ENCODE measurements around the gene SLC2A10. TPM values are rescaled to one million over a fixed set of nuclear protein-coding genes. Genes with fewer than 3 reads are reported as not detected.

SLC2A10 gene
- total RNA-seq, 2 donors from 2014 or later, result 0.64 to 1.5 TPM

DNA sequence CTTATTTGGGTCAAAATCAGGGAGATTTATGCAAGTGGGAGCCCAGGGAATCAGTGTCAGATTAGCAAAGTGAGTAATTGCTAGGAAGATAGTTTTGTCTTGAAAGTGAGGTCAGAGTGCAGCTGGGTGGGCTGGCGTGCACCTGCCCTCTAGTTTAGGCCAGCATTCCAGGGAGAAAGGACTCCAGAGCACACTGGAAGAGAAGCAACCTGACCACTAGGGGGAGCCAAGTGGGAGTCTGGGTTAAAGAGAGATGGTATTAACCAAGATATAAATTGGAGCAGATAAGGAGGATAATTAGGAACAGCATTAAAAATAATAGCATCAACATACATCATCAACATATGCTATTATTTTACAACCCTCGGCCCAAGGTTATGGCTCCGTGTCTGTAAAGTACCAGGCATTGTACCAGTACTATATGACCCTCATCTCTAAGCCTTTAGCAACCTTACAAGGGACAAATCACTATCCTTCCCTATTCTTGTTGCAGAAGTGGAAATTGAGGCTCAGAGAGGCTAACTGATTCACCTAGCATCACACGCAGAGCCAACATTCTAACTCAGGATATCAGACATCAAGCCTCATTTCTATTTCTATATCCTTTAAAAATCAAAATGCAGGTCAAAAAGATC lies 57.8 kb downstream of the SLC2A10 start:
- H3K27ac Mint-ChIP-seq, result no peak overlapping the region
- H3K27me3 Mint-ChIP-seq, result peaks cover 14 to 38% of the 10 kb centered on the region in 2 donors
- no peaks in the 10 kb centered on the region for H3K36me3 Mint-ChIP-seq
- no peaks in the 10 kb centered on the region for H3K9me3 Mint-ChIP-seq
- no peaks in the 10 kb centered on the region for H3K4me1 Mint-ChIP-seq (ENCODE audit: low read depth in 2 of 2)
- ATAC-seq (no peak), DNase-seq (ENCODE audit: low spot score) (no peak)
- no peak overlapping the region for H3K4me3 Mint-ChIP-seq

DNA sequence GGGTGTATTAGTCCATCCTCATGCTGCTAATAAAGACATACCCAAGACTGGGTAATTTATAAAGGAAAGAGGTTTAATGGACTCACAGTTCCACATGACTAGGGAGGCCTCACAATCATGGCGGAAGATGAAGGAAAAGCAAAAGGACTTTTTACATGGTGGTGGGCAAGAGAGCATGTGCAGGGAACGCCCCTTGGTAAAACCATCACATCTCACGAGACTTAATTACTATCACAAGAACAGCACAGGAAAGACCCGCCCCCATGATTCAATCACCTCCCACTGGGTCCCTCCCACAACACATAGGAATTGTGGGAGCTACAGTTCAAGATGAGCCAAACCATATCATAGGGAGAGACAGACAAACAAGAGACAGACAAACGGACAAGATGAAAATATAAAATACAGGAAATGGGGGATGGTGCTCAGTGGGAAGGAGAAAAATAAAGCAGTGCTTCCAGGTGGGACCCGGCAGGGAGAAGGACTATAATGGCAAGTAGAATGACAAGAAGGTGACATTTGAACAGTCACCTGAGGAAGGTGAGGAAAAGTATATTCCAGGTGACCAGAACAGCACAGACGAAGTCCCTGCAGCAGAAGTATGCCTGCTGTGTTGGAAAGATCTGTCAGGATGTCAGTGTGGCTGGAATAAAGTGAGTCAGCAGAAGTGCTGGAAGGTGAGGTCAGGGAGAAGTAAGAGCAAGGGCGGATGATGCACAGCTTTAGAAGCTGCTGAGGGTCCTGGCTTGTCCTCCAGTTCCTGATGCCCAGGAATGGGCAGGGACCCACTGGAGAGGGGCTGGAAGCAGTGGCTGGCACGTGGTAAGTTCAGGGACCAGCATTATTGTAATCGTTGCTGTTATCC lies 61.1 kb downstream of the SLC2A10 start:
- H3K4me3 Mint-ChIP-seq, result no peak overlapping the region
- peaks cover 22 to 49% of the 10 kb centered on the region in 2 donors for H3K27me3 Mint-ChIP-seq
- H3K9me3 Mint-ChIP-seq, result no peaks in the 10 kb centered on the region
- ATAC-seq (no peak), DNase-seq (ENCODE audit: low spot score) (no peak)
- no peaks in the 10 kb centered on the region for H3K36me3 Mint-ChIP-seq
- no peaks in the 10 kb centered on the region for H3K4me1 Mint-ChIP-seq (ENCODE audit: low read depth in 2 of 2)
- no peak overlapping the region for H3K27ac Mint-ChIP-seq

DNA sequence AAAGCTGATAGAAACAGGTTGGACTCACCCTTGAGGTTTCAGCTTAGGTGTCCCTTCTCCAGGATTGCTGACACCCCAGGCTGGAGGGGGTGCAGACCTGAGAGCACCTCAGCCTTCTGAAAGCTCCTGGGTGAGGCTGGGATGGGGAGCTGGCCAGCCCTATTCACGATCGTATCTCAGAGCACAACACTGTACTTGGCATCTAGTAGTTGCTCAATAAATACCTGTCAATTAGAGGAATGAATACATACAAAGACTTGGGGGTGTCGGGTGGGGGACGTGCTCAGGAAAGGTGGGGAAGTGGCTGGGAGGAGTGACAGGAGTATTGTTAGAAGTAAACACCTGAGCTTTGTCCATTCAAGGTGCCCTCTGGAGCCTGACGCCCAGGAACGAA lies 61.7 kb downstream of the SLC2A10 start:
- ATAC-seq (no peak), DNase-seq (ENCODE audit: low spot score) (no peak)
- Mint-ChIP-seq H3K27ac (no peak overlapping the region), H3K4me3 (no peak overlapping the region), H3K4me1 (ENCODE audit: low read depth in 2 of 2) (no peaks in the 10 kb centered on the region), H3K9me3 (no peaks in the 10 kb centered on the region), H3K27me3 (peaks cover 26 to 49% of the 10 kb centered on the region in 2 donors), H3K36me3 (no peaks in the 10 kb centered on the region)

DNA sequence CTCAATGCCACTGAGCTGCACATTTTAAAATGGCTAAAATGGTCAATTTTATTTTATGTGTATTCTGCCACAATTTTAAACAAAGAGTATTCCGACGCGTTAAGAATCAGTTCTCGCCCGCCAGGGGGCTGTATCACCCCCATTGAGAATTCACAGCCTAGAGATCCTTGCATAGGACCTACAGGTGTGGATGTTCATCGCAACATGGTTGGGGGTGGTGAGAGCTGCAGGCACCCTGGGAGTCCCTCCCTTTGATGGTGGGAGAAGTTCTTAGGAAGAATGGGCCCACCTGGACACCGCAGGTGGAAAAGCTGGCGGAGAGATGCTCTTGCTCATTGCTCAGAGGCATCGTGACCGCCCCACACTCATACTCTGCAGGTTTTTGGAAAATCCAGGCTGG lies 63.5 kb downstream of the SLC2A10 start:
- no peaks in the 10 kb centered on the region for H3K4me1 Mint-ChIP-seq (ENCODE audit: low read depth in 2 of 2)
- H3K9me3 Mint-ChIP-seq, result no peaks in the 10 kb centered on the region
- H3K27ac Mint-ChIP-seq, result no peak overlapping the region
- ATAC-seq (no peak), DNase-seq (ENCODE audit: low spot score) (no peak)
- H3K4me3 Mint-ChIP-seq, result no peak overlapping the region
- H3K36me3 Mint-ChIP-seq, result no peaks in the 10 kb centered on the region
- H3K27me3 Mint-ChIP-seq, result peaks cover 30 to 57% of the 10 kb centered on the region in 2 donors

DNA sequence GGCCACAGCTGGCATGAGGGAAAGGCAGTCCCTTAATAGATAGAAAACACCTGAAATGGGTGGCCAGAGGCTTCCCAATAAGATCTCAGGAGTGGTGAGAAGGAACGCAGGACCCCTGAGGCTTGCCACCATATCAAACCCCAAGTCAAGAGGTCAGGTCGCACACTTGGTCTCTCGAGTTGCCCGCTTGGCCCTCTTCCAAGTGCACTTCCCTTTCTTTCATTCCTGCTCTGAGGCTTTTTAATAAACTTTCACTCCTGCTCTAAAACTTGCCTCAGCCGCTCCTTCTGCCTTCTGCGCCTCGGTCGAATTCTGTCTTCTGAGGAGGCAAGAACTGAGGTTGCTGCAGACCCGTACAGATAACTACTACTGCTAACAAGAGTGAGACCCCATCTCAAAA lies 64.2 kb downstream of the SLC2A10 start:
- DNase-seq (ENCODE audit: low spot score) (no peak), ATAC-seq (no peak)
- peaks cover 30 to 54% of the 10 kb centered on the region in 2 donors for H3K27me3 Mint-ChIP-seq
- H3K9me3 Mint-ChIP-seq, result no peaks in the 10 kb centered on the region
- H3K4me1 Mint-ChIP-seq (ENCODE audit: low read depth in 2 of 2), result no peaks in the 10 kb centered on the region
- H3K27ac Mint-ChIP-seq, result no peak overlapping the region
- H3K4me3 Mint-ChIP-seq, result no peak overlapping the region
- H3K36me3 Mint-ChIP-seq, result no peaks in the 10 kb centered on the region

DNA sequence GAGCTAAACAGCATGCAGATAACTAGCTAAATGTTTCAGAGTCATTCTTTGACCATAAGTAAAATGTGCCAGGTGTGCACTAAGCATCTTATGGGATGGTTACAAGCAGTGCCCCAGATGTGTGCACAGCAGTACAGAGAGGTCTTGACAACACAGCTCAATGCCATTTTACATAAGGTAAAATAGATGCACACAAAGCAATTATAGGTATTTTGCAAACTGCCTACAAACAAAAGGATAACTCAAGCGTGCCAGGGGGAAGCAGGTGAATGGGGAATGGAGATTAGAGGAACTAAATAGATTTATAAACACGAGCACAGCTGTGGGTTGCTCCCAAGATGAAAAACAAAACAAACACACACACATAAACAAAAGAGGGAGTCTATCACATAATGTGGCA lies 64.8 kb downstream of the SLC2A10 start:
- no peak for DNase-seq (ENCODE audit: low spot score)

DNA sequence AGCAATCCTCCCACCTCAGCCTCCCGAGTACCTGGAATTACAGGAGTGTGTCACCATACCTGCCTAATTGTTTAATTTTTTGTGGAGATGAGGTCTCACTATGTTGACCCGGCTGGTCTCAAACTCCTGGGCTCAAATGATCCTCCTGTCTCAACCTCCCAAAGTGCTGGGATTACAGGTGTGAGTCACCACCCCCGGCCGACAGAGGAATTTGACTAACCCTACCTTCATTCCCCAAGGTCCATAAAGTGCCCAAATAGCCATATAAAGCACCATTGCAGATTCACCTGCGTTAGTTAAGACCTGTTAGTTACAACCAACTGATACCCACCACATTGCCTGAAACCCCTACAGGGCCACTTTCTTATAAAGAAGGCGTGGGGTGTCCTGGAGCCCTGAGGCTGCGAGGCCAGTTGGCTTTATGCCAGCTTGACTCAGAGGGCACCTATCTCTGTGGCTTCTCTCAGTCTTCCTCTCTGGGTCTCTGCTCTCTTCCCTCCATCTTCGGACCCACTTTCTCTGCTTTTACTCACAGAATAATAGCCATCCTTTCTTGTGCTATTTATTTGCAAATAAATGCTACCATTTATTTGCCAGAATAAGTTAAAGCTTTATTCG lies 65.6 kb downstream of the SLC2A10 start:
- no peak for ATAC-seq
- Mint-ChIP-seq H3K4me1 (ENCODE audit: low read depth in 2 of 2) (no peaks in the 10 kb centered on the region), H3K9me3 (no peaks in the 10 kb centered on the region), H3K4me3 (no peak overlapping the region), H3K27ac (no peak overlapping the region), H3K27me3 (peaks cover 32 to 53% of the 10 kb centered on the region in 2 donors), H3K36me3 (no peaks in the 10 kb centered on the region)
- DNase-seq (ENCODE audit: low spot score), result no peak

More for the DNA sequence above, 64.8 kb downstream of the SLC2A10 start:
- H3K4me1 Mint-ChIP-seq (ENCODE audit: low read depth in 2 of 2), result no peaks in the 10 kb centered on the region
- no peaks in the 10 kb centered on the region for H3K36me3 Mint-ChIP-seq
- no peak overlapping the region for H3K4me3 Mint-ChIP-seq
- no peaks in the 10 kb centered on the region for H3K9me3 Mint-ChIP-seq
- no peak for ATAC-seq
- peaks cover 32 to 50% of the 10 kb centered on the region in 2 donors for H3K27me3 Mint-ChIP-seq
- H3K27ac Mint-ChIP-seq, result no peak overlapping the region

DNA sequence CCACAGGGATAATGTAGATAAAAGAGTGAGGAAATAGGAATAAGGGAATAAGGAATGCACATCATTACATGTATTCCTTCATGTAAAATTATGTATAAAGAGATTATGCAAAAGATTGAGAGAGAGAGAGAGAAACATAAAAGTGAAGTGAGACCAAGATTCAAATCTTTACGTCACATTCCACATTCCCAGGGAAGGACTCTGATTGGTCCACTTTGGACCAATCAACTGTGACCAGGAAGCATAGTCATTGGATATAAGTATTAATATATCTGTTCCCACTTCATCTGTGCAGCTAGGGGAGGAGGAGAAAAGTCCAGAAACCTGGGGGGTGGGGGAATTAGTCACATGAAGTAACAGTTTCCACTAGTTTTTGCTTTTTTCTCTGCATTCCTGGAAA lies 66.4 kb downstream of the SLC2A10 start:
- H3K27me3 Mint-ChIP-seq, result peaks cover 26 to 53% of the 10 kb centered on the region in 2 donors
- H3K9me3 Mint-ChIP-seq, result no peaks in the 10 kb centered on the region
- H3K36me3 Mint-ChIP-seq, result no peaks in the 10 kb centered on the region
- DNase-seq (ENCODE audit: low spot score), result no peak
- H3K4me1 Mint-ChIP-seq (ENCODE audit: low read depth in 2 of 2), result no peaks in the 10 kb centered on the region
- H3K27ac Mint-ChIP-seq, result no peak overlapping the region
- ATAC-seq, result no peak
- H3K4me3 Mint-ChIP-seq, result no peak overlapping the region

DNA sequence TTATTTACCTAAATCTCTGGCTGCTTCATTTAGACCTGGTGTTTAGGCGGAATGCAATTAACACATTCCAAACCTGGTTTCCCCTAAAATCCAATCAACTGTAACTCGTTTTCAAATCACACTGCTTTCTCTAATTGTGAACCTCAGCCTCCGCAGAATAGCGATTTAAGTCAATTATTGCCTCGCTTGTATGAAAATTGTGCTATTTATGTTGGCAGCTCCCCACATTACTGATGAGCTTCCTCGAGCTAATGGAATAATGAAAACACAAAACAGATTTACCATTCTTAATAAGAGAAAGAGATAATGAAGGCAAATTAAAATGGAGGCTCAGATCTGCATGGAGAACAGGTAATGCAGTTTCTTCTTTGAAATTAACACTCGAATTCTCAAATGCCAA lies 67.9 kb downstream of the SLC2A10 start:
- H3K4me1 Mint-ChIP-seq (ENCODE audit: low read depth in 2 of 2), result no peaks in the 10 kb centered on the region
- no peak overlapping the region for H3K27ac Mint-ChIP-seq
- no peaks in the 10 kb centered on the region for H3K9me3 Mint-ChIP-seq
- H3K36me3 Mint-ChIP-seq, result no peaks in the 10 kb centered on the region
- ATAC-seq, result no peak
- no peak for DNase-seq (ENCODE audit: low spot score)
- no peak overlapping the region for H3K4me3 Mint-ChIP-seq
- H3K27me3 Mint-ChIP-seq, result peaks cover 26 to 51% of the 10 kb centered on the region in 2 donors

DNA sequence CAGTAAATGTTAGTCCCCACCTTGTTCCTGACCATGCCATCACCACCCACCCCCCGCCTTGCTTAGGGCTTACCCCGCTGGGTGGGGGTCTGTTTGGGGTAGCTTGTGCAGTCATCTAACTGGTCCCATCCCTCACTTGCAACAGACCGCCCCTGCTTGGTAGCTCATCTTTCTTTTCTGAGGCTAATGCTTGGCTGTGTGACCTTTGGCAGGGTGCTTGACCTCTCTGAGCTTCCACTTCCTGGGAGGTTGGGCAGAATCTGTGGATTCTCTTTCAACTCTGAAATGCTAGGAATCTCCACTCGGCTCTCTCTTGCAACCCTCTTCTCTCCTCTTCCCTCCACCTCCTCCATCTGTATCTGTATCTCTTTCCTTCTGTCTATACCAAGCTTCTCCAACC lies 70.4 kb downstream of the SLC2A10 start:
- Mint-ChIP-seq H3K27me3 (peaks cover 14 to 45% of the 10 kb centered on the region in 2 donors), H3K9me3 (no peaks in the 10 kb centered on the region), H3K4me3 (no peak overlapping the region), H3K36me3 (no peaks in the 10 kb centered on the region), H3K4me1 (ENCODE audit: low read depth in 2 of 2) (no peaks in the 10 kb centered on the region), H3K27ac (no peak overlapping the region)
- DNase-seq (ENCODE audit: low spot score), result no peak
- no peak for ATAC-seq

DNA sequence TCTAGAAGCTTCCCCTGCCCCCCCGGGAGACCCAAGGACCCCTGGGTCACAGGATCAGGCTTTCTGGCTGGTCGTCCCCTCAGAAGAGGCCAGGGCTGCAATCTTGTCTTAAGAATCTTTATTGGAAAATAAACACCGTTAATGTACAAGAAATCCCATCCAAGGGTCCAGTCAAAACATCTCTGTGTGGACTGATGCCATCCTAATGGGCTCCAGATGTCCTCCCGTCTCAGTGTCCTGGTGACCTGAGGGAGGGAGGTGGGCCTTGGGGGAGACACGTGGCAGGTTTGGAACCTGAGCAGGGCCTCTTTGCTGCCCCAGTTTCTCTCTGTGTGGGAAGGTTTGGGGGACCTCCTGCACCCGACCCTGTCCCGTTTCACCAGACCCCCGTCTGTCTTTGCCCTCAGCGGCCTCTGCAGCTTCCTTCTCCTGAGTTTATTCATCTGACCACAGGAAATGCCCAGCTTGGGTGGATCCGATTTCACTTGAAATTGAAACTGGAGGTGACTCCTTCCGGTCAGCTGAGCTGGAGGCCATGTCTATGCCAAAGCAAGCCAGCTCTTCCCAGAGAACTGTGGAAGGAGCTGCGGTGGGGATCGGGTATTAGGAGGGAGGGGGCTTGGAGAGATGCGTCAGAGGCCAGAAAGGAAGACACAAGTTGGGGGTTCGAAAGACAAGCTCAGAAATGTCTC lies 75.1 kb downstream of the SLC2A10 start:
- no peak for DNase-seq (ENCODE audit: low spot score)
- H3K27me3 Mint-ChIP-seq, result peaks cover 10 to 28% of the 10 kb centered on the region in 2 donors

More for the DNA sequence above, 75.1 kb downstream of the SLC2A10 start:
- H3K4me1 Mint-ChIP-seq (ENCODE audit: low read depth in 2 of 2), result no peaks in the 10 kb centered on the region
- no peak for ATAC-seq
- no peak overlapping the region for H3K27ac Mint-ChIP-seq
- H3K36me3 Mint-ChIP-seq, result no peaks in the 10 kb centered on the region
- H3K9me3 Mint-ChIP-seq, result no peaks in the 10 kb centered on the region
- H3K4me3 Mint-ChIP-seq, result no peak overlapping the region
